ENCODE data around the gene FAM107A. TPM values are rescaled to one million over a fixed set of nuclear protein-coding genes. Genes with fewer than 3 reads are reported as not detected.

Gene FAM107A
- total and polyA plus RNA-seq, 2 experiments from 2014 or later = 1.0 to 1.1 TPM

GRCh38 chr3:58588030-58588614, 10.9 kb upstream of the FAM107A start:
- Histone ChIP-seq H3K4me1 (ENCODE audit: insufficient read depth) (peaks cover 25% of the 10 kb centered on the region), H3K9me2 (ENCODE audit: insufficient read depth) (no peaks in the 10 kb centered on the region), H3K79me2 (replicated peaks; ENCODE audit: insufficient read depth) (no peaks in the 10 kb centered on the region), H3F3A (replicated peaks; ENCODE audit: low read depth) (0 out of 2 replicates have a peak, but pooled peaks cover 7% of the 10 kb centered on the region), H3K27me3 (ENCODE audit: insufficient read depth) (peaks cover 39% of the 10 kb centered on the region), H3K36me3 (ENCODE audit: insufficient read depth) (no peaks in the 10 kb centered on the region), H4K20me1 (replicated peaks; ENCODE audit: insufficient read depth) (no peaks in the 10 kb centered on the region), H3K27ac (ENCODE audit: low read depth) (no peak overlapping the region), H3K4me3 (no peak overlapping the region), H2AFZ (no peak overlapping the region), H3K4me2 (no peak overlapping the region)
- H3K36me3 Mint-ChIP-seq (ENCODE audit: low read depth) = peaks cover 6% of the 10 kb centered on the region; the same call in 2 of the 3 replicates
- no peak overlapping the region for H3K27ac Mint-ChIP-seq
- peaks cover 26% of the 10 kb centered on the region for H3K4me1 Mint-ChIP-seq
- DNase-seq (ENCODE audit: low spot score) (peak; percentile 88), ATAC-seq (peak; percentile 22)
- TF ChIP-seq ZNF331 (CRISPR knock-in tag; IDR thresholded peaks at IDR 0.05; ENCODE audit: low read depth) (no peak), EZH2 (IDR thresholded peaks at IDR 0.05; ENCODE audit: low read depth, unreplicated experiment) (no peak), JUNB (IDR thresholded peaks at IDR 0.05; ENCODE audit: unreplicated experiment) (no peak), CREB1 (CRISPR knock-in tag; IDR thresholded peaks at IDR 0.05; ENCODE audit: low read depth) (no peak), POLR2AphosphoS5 (IDR thresholded peaks at IDR 0.05; ENCODE audit: low read depth) (no peak), REST (IDR thresholded peaks at IDR 0.05; ENCODE audit: unreplicated experiment) (peak; percentile 90)
- H3K27me3 Mint-ChIP-seq (ENCODE audit: insufficient read depth, low read depth, poor library complexity) = peaks cover 37% of the 10 kb centered on the region
- peaks cover 7% of the 10 kb centered on the region for H3K9me3 Mint-ChIP-seq
- no peak overlapping the region; the same call in 2 of the 3 replicates for H3K4me3 Mint-ChIP-seq

DNA sequence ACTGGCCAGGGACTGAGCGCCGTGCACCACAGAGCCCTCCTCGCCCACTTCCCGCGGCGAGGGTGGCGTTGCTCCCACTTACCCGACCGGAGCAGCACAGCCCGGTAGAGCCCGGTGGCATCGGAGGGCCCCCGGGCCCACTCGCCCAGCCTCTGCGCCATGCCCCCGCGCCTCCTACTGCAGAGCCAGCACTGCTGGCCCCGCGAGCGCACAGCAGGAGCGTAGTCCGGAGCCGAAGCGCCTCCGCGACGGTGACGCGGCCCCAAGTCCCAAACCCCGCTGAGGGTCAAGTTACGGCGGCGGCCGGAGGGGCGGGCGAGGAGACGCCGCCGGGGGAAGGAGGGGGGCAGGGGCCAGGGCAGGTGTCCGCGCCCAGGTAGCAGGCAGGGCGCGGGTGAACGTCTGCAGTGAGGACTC, 9.6 kb upstream of the FAM107A start:
- Mint-ChIP-seq H3K4me1 (peaks cover 27% of the 10 kb centered on the region), H3K27me3 (ENCODE audit: insufficient read depth, low read depth, poor library complexity) (peaks cover 40% of the 10 kb centered on the region), H3K27ac (no peak overlapping the region), H3K9me3 (peaks cover 7% of the 10 kb centered on the region), H3K36me3 (ENCODE audit: low read depth) (peaks cover 6% of the 10 kb centered on the region; the same call in 2 of the 3 replicates), H3K4me3 (peak overlapping the region; percentile 63)
- Histone ChIP-seq H3K36me3 (ENCODE audit: insufficient read depth) (no peaks in the 10 kb centered on the region), H3K4me2 (peak overlapping the region; percentile 82), H4K20me1 (replicated peaks; ENCODE audit: insufficient read depth) (no peaks in the 10 kb centered on the region), H3K27me3 (ENCODE audit: insufficient read depth) (peaks cover 39% of the 10 kb centered on the region), H3K79me2 (replicated peaks; ENCODE audit: insufficient read depth) (no peaks in the 10 kb centered on the region), H3K9me2 (ENCODE audit: insufficient read depth) (no peaks in the 10 kb centered on the region), H3K4me3 (peak overlapping the region; percentile 63), H3K4me1 (ENCODE audit: insufficient read depth) (peaks cover 27% of the 10 kb centered on the region), H2AFZ (peak overlapping the region; percentile 84; the same call in 1 of the 2 replicates), H3K27ac (ENCODE audit: low read depth) (no peak overlapping the region), H3F3A (replicated peaks; ENCODE audit: low read depth) (0 out of 2 replicates have a peak, but pooled peaks cover 7% of the 10 kb centered on the region)
- TF ChIP-seq, protein P1, sequence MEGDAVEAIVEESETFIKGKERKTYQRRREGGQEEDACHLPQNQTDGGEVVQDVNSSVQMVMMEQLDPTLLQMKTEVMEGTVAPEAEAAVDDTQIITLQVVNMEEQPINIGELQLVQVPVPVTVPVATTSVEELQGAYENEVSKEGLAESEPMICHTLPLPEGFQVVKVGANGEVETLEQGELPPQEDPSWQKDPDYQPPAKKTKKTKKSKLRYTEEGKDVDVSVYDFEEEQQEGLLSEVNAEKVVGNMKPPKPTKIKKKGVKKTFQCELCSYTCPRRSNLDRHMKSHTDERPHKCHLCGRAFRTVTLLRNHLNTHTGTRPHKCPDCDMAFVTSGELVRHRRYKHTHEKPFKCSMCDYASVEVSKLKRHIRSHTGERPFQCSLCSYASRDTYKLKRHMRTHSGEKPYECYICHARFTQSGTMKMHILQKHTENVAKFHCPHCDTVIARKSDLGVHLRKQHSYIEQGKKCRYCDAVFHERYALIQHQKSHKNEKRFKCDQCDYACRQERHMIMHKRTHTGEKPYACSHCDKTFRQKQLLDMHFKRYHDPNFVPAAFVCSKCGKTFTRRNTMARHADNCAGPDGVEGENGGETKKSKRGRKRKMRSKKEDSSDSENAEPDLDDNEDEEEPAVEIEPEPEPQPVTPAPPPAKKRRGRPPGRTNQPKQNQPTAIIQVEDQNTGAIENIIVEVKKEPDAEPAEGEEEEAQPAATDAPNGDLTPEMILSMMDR (conservative IDR thresholded peaks at IDR 0.05; ENCODE audit: low read depth in 2 of 2) = no peak
- TF ChIP-seq STAT1 (IDR thresholded peaks at IDR 0.05; ENCODE audit: unreplicated experiment) (no peak), ETS1 (IDR thresholded peaks at IDR 0.05) (no peak), NANOG (IDR thresholded peaks at IDR 0.05; ENCODE audit: borderline replicate concordance) (no peak), CREB1 (CRISPR knock-in tag; IDR thresholded peaks at IDR 0.05; ENCODE audit: low read depth) (peak; percentile 69; the same call in 1 of the 2 replicates), JUNB (IDR thresholded peaks at IDR 0.05; ENCODE audit: unreplicated experiment) (no peak), ZNF114 (CRISPR knock-in tag; IDR thresholded peaks at IDR 0.05) (no peak)
- ATAC-seq (peak; percentile 66), DNase-seq (ENCODE audit: low spot score) (peak; percentile 90)
